Parathyroid adenoma (tissue), 2 donors: ENCODE measurements around the gene ZMIZ1.

Experiments used
- H2AFZ ChIP-seq: fragments of 300-600 bp; sonication (generic); one replicate; pipeline ENCODE4 v1.7.0; 2017; ENCODE audit warnings: antibody characterized with exemption, mild to moderate bottlenecking
- H3K27ac ChIP-seq: fragments of 300-600 bp; sonication (generic); one replicate; pipeline ENCODE4 v1.7.0; 2017
- H3K27me3 ChIP-seq: fragments of 300-600 bp; sonication (generic); one replicate; pipeline ENCODE4 v1.7.0; 2017; ENCODE audit warnings: low read length; ENCODE audit not compliant: control insufficient read depth, insufficient read depth
- H3K36me3 ChIP-seq: fragments of 300-600 bp; sonication (generic); one replicate; pipeline ENCODE4 v1.7.0; 2017; ENCODE audit warnings: low read length; ENCODE audit not compliant: control insufficient read depth, insufficient read depth
- H3K4me1 ChIP-seq: fragments of 300-600 bp; sonication (generic); one replicate; pipeline ENCODE4 v1.7.0; 2017; ENCODE audit warnings: control low read depth
- H3K4me2 ChIP-seq: fragments of 300-600 bp; sonication (generic); one replicate; pipeline ENCODE4 v1.7.0; 2017; ENCODE audit warnings: low read length
- H3K4me3 ChIP-seq: fragments of 300-600 bp; sonication (generic); one replicate; pipeline ENCODE4 v1.7.0; 2017; ENCODE audit warnings: low read depth, low read length
- H3K79me2 ChIP-seq: fragments of 300-600 bp; sonication (generic); one replicate; pipeline ENCODE4 v1.7.0; 2017; ENCODE audit warnings: control low read depth
- H3K9ac ChIP-seq: fragments of 300-600 bp; sonication (generic); one replicate; pipeline ENCODE4 v1.7.0; 2017; ENCODE audit warnings: mild to moderate bottlenecking
- H3K9me3 ChIP-seq: fragments of 300-600 bp; sonication (generic); one replicate; pipeline ENCODE4 v1.7.0; 2017; ENCODE audit warnings: low read length; ENCODE audit not compliant: control insufficient read depth
- TF ChIP-seq, protein P1 (sequence below): fragments of 300-600 bp; sonication (generic); IDR thresholded peaks from one replicate; pipeline ENCODE4 v1.7.0; 2017; ENCODE audit warnings: antibody characterized with exemption, mild to moderate bottlenecking
- donor health status: primary hyperparathyroidism.

Gene ZMIZ1

GRCh38 chr10:79342811-79343561 is 274.2 kb downstream of the ZMIZ1 start:
- Histone ChIP-seq H3K9me3 (no peaks in the 10 kb centered on the region), H3K79me2 (no peaks in the 10 kb centered on the region), H2AFZ (peak overlapping the region; percentile 2), H3K9ac (no peak overlapping the region), H3K4me1 (peaks cover 38% of the 10 kb centered on the region), H3K4me3 (no peak overlapping the region), H3K27ac (no peak overlapping the region), H3K36me3 (no peaks in the 10 kb centered on the region), H3K4me2 (no peak overlapping the region), H3K27me3 (no peaks in the 10 kb centered on the region)
- TF ChIP-seq, protein P1, sequence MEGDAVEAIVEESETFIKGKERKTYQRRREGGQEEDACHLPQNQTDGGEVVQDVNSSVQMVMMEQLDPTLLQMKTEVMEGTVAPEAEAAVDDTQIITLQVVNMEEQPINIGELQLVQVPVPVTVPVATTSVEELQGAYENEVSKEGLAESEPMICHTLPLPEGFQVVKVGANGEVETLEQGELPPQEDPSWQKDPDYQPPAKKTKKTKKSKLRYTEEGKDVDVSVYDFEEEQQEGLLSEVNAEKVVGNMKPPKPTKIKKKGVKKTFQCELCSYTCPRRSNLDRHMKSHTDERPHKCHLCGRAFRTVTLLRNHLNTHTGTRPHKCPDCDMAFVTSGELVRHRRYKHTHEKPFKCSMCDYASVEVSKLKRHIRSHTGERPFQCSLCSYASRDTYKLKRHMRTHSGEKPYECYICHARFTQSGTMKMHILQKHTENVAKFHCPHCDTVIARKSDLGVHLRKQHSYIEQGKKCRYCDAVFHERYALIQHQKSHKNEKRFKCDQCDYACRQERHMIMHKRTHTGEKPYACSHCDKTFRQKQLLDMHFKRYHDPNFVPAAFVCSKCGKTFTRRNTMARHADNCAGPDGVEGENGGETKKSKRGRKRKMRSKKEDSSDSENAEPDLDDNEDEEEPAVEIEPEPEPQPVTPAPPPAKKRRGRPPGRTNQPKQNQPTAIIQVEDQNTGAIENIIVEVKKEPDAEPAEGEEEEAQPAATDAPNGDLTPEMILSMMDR = no peak

GRCh38 chr10:79344502-79345195 is 275.9 kb downstream of the ZMIZ1 start:
- H3K4me2 ChIP-seq = no peak overlapping the region
- peaks cover 47% of the 10 kb centered on the region for H3K4me1 ChIP-seq
- no peak overlapping the region for H3K9ac ChIP-seq
- no peak overlapping the region for H3K4me3 ChIP-seq
- no peaks in the 10 kb centered on the region for H3K36me3 ChIP-seq
- H3K27me3 ChIP-seq = no peaks in the 10 kb centered on the region
- no peaks in the 10 kb centered on the region for H3K9me3 ChIP-seq
- no peaks in the 10 kb centered on the region for H3K79me2 ChIP-seq
- TF ChIP-seq, protein P1 = no peak
- H2AFZ ChIP-seq = peak overlapping the region; percentile 10
- peak overlapping the region; percentile 24 for H3K27ac ChIP-seq

- Histone ChIP-seq H3K4me1 (peaks cover 47% of the 10 kb centered on the region), H3K4me2 (no peak overlapping the region), H3K27ac (peak overlapping the region; percentile 24), H2AFZ (no peak overlapping the region), H3K79me2 (no peaks in the 10 kb centered on the region), H3K27me3 (no peaks in the 10 kb centered on the region), H3K9ac (no peak overlapping the region), H3K36me3 (no peaks in the 10 kb centered on the region), H3K4me3 (no peak overlapping the region), H3K9me3 (no peaks in the 10 kb centered on the region)
- TF ChIP-seq, protein P1 = no peak
Measured at GRCh38 chr10:79345241-79346011, 276.7 kb downstream of the ZMIZ1 start.

GRCh38 chr10:79346012-79346340 is 277.2 kb downstream of the ZMIZ1 start:
- H3K4me3 ChIP-seq = no peak overlapping the region
- H2AFZ ChIP-seq = no peak overlapping the region
- H3K36me3 ChIP-seq = no peaks in the 10 kb centered on the region
- H3K4me1 ChIP-seq = peaks cover 41% of the 10 kb centered on the region
- H3K79me2 ChIP-seq = no peaks in the 10 kb centered on the region
- H3K27ac ChIP-seq = no peak overlapping the region
- H3K9ac ChIP-seq = no peak overlapping the region
- TF ChIP-seq, protein P1 = no peak
- H3K9me3 ChIP-seq = no peaks in the 10 kb centered on the region
- no peak overlapping the region for H3K4me2 ChIP-seq
- H3K27me3 ChIP-seq = no peaks in the 10 kb centered on the region
